HCT116 (cell line): Measurements from ENCODE around the gene TF. TPM values are rescaled to one million over a fixed set of nuclear protein-coding genes. Genes with fewer than 3 reads are reported as not detected.

Experiments
- ATAC-seq: fragments of 200-7000 bp; cut with Tn5 transposase; 2 replicates; pipeline ENCODE4 v1.9.1; 2020; ENCODE audit warnings: mild to moderate bottlenecking, moderate library complexity
- BruUV-seq: library from RNA; stranded (reverse); fragments of 400-500 nt; replicated peaks from 2 replicates; lab custom pipeline; 2021; lab: Mats Ljungman, UMichigan
- CTCF ChIA-PET: fragments of 300-600 bp; sonication (Branson Sonifier 250); formaldehyde crosslinking; loops from one replicate; lab custom pipeline; 2021; ENCODE audit warnings: antibody characterized with exemption; lab: Charles Lee
- POLR2A ChIA-PET: fragments of 300-600, 350-600 bp; sonication (Branson Sonifier 250); formaldehyde crosslinking; loops from one replicate; lab custom pipeline; 2021; ENCODE audit warnings: antibody characterized with exemption; lab: Charles Lee
- RAD21 ChIA-PET, 2 experiments: fragments of 300-600 bp; sonication (Branson Sonifier 250); formaldehyde crosslinking; loops; one replicate each; lab custom pipeline; 2023; ENCODE audit warnings: low total read pairs in 2 of 2; ENCODE audit not compliant: uncharacterized antibody in 2 of 2, unreplicated experiment in 2 of 2, low non-redundant PET in 1 of 2; lab: Charles Lee
- DNase-seq: peaks from one replicate; pipeline ENCODE4 v3.0.0-alpha.2; 2010; ENCODE audit warnings: low read depth, low spot score
- H2AFZ ChIP-seq: fragments of 200-600 bp; shearing (Covaris generic), sonication (generic); 2 replicates; pipeline ENCODE4 v1.6.1; 2017; ENCODE audit warnings: low read depth, mixed run types, mixed read lengths, antibody characterized with exemption, low read length; ENCODE audit not compliant: poor library complexity, severe bottlenecking
- H3K27ac ChIP-seq: 2 replicates; pipeline ENCODE4 v1.5.1; 2012; ENCODE audit warnings: low read depth, low read length
- H3K27me3 ChIP-seq: fragments of 200-600 bp; sonication (generic); 2 replicates; pipeline ENCODE4 v1.6.1; 2016; ENCODE audit warnings: mixed run types, low read length, mixed read lengths; ENCODE audit not compliant: insufficient read depth
- H3K36me3 ChIP-seq, 2 experiments: fragments of 200-500 bp in 1 of 2; fragments of 200-600 bp in 1 of 2; sonication (Bioruptor generic) in 1 of 2; sonication (generic) in 1 of 2; 2 replicates each; pipeline versions ENCODE4 v1.5.1 to v1.6.1; 2014 to 2016; ENCODE audit warnings: low read length in 2 of 2, inconsistent platforms in 1 of 2, mixed read lengths in 1 of 2, mixed run types in 1 of 2; ENCODE audit not compliant: insufficient read depth in 2 of 2, control insufficient read depth in 1 of 2
- H3K4me1 ChIP-seq, 2 experiments: fragments of 200-600 bp in 1 of 2; sonication (generic) in 1 of 2; 2 replicates each; pipeline versions ENCODE4 v1.5.1 to v1.6.1; 2012 to 2017; ENCODE audit warnings: low read length in 2 of 2, inconsistent platforms in 1 of 2, mild to moderate bottlenecking in 1 of 2, mixed read lengths in 1 of 2, mixed run types in 1 of 2, moderate library complexity in 1 of 2; ENCODE audit not compliant: insufficient read depth in 2 of 2, control insufficient read depth in 1 of 2
- H3K4me2 ChIP-seq: fragments of 200-600 bp; sonication (generic); 2 replicates; pipeline ENCODE4 v1.6.1; 2017; ENCODE audit warnings: mixed run types, low read length, mixed read lengths
- H3K4me3 ChIP-seq, 2 experiments: fragments of 200-600 bp in 1 of 2; sonication (generic) in 1 of 2; replicated peaks in 1 of 2; 2 replicates each; pipeline ENCODE4 v1.5.1; 2011 to 2016; ENCODE audit warnings: low read length in 2 of 2, control low read depth in 1 of 2, low read depth in 1 of 2, mild to moderate bottlenecking in 1 of 2, mixed read lengths in 1 of 2, mixed run types in 1 of 2
- H3K79me2 ChIP-seq: fragments of 200-600 bp; sonication (generic); 2 replicates; pipeline ENCODE4 v1.6.1; 2017; ENCODE audit warnings: mild to moderate bottlenecking, mixed run types, low read length, moderate library complexity, mixed read lengths; ENCODE audit not compliant: insufficient read depth
- H3K9ac ChIP-seq: fragments of 200-600 bp; sonication (generic); 2 replicates; pipeline ENCODE4 v1.6.1; 2016; ENCODE audit warnings: low read length, mixed read lengths
- H3K9me2 ChIP-seq: fragments of 200-600 bp; sonication (generic), shearing (Covaris generic); 2 replicates; pipeline ENCODE4 v1.6.1; 2017; ENCODE audit warnings: mixed run types, mild to moderate bottlenecking, moderate library complexity; ENCODE audit not compliant: insufficient read depth
- H3K9me3 ChIP-seq, 2 experiments: fragments of 200-500 bp in 1 of 2; fragments of 200-600 bp in 1 of 2; sonication (Bioruptor generic) in 1 of 2; sonication (generic) in 1 of 2; 2 replicates each; pipeline ENCODE4 v1.6.1; 2014 to 2017; ENCODE audit warnings: low read length in 2 of 2, mixed read lengths in 2 of 2, inconsistent platforms in 1 of 2, low read depth in 1 of 2, mild to moderate bottlenecking in 1 of 2, mixed run types in 1 of 2, moderate library complexity in 1 of 2; ENCODE audit not compliant: control insufficient read depth in 1 of 2, insufficient read depth in 1 of 2
- H4K20me1 ChIP-seq: fragments of 200-600 bp; sonication (generic), shearing (Covaris generic); 2 replicates; pipeline ENCODE4 v1.6.1; 2017; ENCODE audit warnings: mixed run types, mild to moderate bottlenecking, moderate library complexity; ENCODE audit not compliant: insufficient read depth
- ATF3 ChIP-seq: IDR thresholded peaks from 2 replicates; pipeline ENCODE4 v1.6.1; 2012
- CEBPB ChIP-seq: IDR thresholded peaks from 2 replicates; pipeline ENCODE4 v1.6.1; 2012; ENCODE audit warnings: low read depth
- CTCF ChIP-seq, 3 experiments: fragments of 200-600 bp in 1 of 3; sonication (generic) in 1 of 3; IDR thresholded peaks in 2 of 3; conservative IDR thresholded peaks in 1 of 3; 2 replicates each; pipeline ENCODE4 v1.5.1; 2012 to 2017; ENCODE audit warnings: low read depth in 2 of 3, low read length in 2 of 3, antibody characterized with exemption in 1 of 3, borderline replicate concordance in 1 of 3, control low read depth in 1 of 3, mild to moderate bottlenecking in 1 of 3, mixed read lengths in 1 of 3, mixed run types in 1 of 3, moderate library complexity in 1 of 3; ENCODE audit not compliant: insufficient read depth in 1 of 3
- EGR1 ChIP-seq: IDR thresholded peaks from 2 replicates; pipeline ENCODE4 v1.6.1; 2012; ENCODE audit warnings: low read depth
- EZH2phosphoT487 ChIP-seq: fragments of 200-600 bp; IDR thresholded peaks from 2 replicates; pipeline ENCODE4 v1.6.1; 2018; ENCODE audit warnings: antibody characterized with exemption, borderline replicate concordance
- SP1 ChIP-seq: IDR thresholded peaks from 2 replicates; pipeline ENCODE4 v1.6.1; 2012; ENCODE audit warnings: low read depth
- SRF ChIP-seq: IDR thresholded peaks from 2 replicates; pipeline ENCODE4 v1.6.1; 2012; ENCODE audit warnings: low read depth
- YY1 ChIP-seq: IDR thresholded peaks from 2 replicates; pipeline ENCODE4 v1.6.1; 2011; ENCODE audit warnings: low read length, low read depth, moderate library complexity, mild to moderate bottlenecking; ENCODE audit not compliant: insufficient replicate concordance; ENCODE audit errors: extremely low read depth
- ZBTB33 ChIP-seq: IDR thresholded peaks from 2 replicates; pipeline ENCODE4 v1.6.1; 2011; ENCODE audit warnings: mild to moderate bottlenecking, low read length, moderate library complexity; ENCODE audit not compliant: insufficient replicate concordance; ENCODE audit errors: extremely low read depth
- ZFX ChIP-seq: fragments of 450-650 bp; IDR thresholded peaks from 2 replicates; pipeline ENCODE4 v1.6.1; 2017
- ZNF274 ChIP-seq: fragments of 200-500 bp; sonication (Bioruptor generic); IDR thresholded peaks from 2 replicates; pipeline ENCODE4 v1.6.1; 2014; ENCODE audit warnings: mild to moderate bottlenecking, low read depth, low read length, inconsistent platforms
- intact Hi-C: fragments of 100-400 bp; cut with micrococcal nuclease; formaldehyde crosslinking; loops from 2 replicates; pipeline ENCODE4 v1.10.0; 2022
- total RNA-seq: library from RNA; stranded (reverse); gene quantifications from one replicate; pipeline ENCODE4 v1.2.1, GENCODE V29; 2021; ENCODE audit not compliant: unreplicated experiment

TF gene
- total RNA-seq, 1 experiment from 2014 or later = 10.4 TPM

GRCh38 chr3:133815386-133815785, 69.2 kb downstream of the TF start:
- RAD21 ChIA-PET = no interaction called here
- H2AFZ ChIP-seq = no peak overlapping the region
- H3K9ac ChIP-seq = no peak overlapping the region
- H4K20me1 ChIP-seq = no peaks in the 10 kb centered on the region
- CTCF ChIA-PET = no interaction called here
- intact Hi-C loops = loop anchor here (5.0 to 10.0 kb wide), 2 partner anchors 659 to 1083 kb away; no protein-coding TSS in a partner anchor
- POLR2A ChIA-PET = no interaction called here
- no peaks in the 10 kb centered on the region for H3K9me3 ChIP-seq
- no peaks in the 10 kb centered on the region for H3K9me2 ChIP-seq
- TF ChIP-seq CTCF (IDR thresholded peaks at IDR 0.05 in 2 of 3, conservative IDR thresholded peaks at IDR 0.05 in 1 of 3; ENCODE audit: borderline replicate concordance in 1 of 3, insufficient read depth in 1 of 3, low read depth in 2 of 3, low read length in 2 of 3) = no peak
- no peak for TF ChIP-seq SP1
- no peak for TF ChIP-seq ATF3
- no peak for TF ChIP-seq ZNF274
- no peak for TF ChIP-seq EGR1
- no peak for TF ChIP-seq EZH2phosphoT487
- no peak for TF ChIP-seq SRF
- no peak for TF ChIP-seq CEBPB
- TF ChIP-seq YY1 = no peak
- TF ChIP-seq ZFX = no peak
- TF ChIP-seq ZBTB33 = no peak
- H3K4me1 ChIP-seq = no peaks in the 10 kb centered on the region
- no peak overlapping the region for H3K4me3 ChIP-seq
- no peaks in the 10 kb centered on the region for H3K27me3 ChIP-seq
- no peak overlapping the region for H3K4me2 ChIP-seq
- peaks cover 33 to 34% of the 10 kb centered on the region in 2 experiments for H3K36me3 ChIP-seq
- BruUV-seq = no TSS peak
- no peak overlapping the region for H3K27ac ChIP-seq
- ATAC-seq (no peak), DNase-seq (no peak)
- peaks cover 4% of the 10 kb centered on the region; the same call in 1 of the 2 replicates for H3K79me2 ChIP-seq
